Measurements from ENCODE around the gene KRTAP10-1.

DNA sequence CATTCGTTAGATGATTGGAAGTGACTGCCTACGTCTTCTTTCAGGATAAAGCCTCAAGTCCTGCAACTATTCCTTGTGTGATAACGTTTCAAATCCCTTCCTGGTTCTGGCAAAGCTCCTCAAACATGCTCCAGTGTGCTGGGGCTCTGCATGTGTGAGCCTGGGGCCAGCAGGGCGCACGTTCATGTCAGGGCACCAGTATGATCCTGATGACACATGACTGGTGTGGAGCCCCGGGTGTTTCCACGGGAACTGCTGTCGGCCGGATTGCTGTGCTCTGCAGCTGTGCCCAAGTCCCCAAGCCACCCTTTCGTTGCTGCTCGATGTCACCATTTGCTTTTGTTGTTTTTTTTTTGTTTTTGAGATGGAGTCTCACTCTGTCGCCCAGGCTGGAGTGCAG is 21.3 kb downstream of the KRTAP10-1 start:
- TF ChIP-seq, protein P1, sequence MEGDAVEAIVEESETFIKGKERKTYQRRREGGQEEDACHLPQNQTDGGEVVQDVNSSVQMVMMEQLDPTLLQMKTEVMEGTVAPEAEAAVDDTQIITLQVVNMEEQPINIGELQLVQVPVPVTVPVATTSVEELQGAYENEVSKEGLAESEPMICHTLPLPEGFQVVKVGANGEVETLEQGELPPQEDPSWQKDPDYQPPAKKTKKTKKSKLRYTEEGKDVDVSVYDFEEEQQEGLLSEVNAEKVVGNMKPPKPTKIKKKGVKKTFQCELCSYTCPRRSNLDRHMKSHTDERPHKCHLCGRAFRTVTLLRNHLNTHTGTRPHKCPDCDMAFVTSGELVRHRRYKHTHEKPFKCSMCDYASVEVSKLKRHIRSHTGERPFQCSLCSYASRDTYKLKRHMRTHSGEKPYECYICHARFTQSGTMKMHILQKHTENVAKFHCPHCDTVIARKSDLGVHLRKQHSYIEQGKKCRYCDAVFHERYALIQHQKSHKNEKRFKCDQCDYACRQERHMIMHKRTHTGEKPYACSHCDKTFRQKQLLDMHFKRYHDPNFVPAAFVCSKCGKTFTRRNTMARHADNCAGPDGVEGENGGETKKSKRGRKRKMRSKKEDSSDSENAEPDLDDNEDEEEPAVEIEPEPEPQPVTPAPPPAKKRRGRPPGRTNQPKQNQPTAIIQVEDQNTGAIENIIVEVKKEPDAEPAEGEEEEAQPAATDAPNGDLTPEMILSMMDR (IDR thresholded peaks at IDR 0.05): no peak
- TF ChIP-seq, protein P2, sequence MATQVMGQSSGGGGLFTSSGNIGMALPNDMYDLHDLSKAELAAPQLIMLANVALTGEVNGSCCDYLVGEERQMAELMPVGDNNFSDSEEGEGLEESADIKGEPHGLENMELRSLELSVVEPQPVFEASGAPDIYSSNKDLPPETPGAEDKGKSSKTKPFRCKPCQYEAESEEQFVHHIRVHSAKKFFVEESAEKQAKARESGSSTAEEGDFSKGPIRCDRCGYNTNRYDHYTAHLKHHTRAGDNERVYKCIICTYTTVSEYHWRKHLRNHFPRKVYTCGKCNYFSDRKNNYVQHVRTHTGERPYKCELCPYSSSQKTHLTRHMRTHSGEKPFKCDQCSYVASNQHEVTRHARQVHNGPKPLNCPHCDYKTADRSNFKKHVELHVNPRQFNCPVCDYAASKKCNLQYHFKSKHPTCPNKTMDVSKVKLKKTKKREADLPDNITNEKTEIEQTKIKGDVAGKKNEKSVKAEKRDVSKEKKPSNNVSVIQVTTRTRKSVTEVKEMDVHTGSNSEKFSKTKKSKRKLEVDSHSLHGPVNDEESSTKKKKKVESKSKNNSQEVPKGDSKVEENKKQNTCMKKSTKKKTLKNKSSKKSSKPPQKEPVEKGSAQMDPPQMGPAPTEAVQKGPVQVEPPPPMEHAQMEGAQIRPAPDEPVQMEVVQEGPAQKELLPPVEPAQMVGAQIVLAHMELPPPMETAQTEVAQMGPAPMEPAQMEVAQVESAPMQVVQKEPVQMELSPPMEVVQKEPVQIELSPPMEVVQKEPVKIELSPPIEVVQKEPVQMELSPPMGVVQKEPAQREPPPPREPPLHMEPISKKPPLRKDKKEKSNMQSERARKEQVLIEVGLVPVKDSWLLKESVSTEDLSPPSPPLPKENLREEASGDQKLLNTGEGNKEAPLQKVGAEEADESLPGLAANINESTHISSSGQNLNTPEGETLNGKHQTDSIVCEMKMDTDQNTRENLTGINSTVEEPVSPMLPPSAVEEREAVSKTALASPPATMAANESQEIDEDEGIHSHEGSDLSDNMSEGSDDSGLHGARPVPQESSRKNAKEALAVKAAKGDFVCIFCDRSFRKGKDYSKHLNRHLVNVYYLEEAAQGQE (IDR thresholded peaks at IDR 0.05; ENCODE audit: insufficient read depth in 1 of 2, low read depth in 2 of 2, low read length in 1 of 2): no peak
- no peak for TF ChIP-seq SIN3A (IDR thresholded peaks at IDR 0.05; ENCODE audit: borderline replicate concordance, insufficient read depth, low read depth, low read length)
